ENCODE results near the gene P4HTM. TPM values are rescaled to one million over a fixed set of nuclear protein-coding genes. Genes with fewer than 3 reads are reported as not detected.

Gene P4HTM
- total RNA-seq, 1 donor from 2014 or later: 31.4 TPM

GRCh38 chr3:49023775-49024174, 33.7 kb downstream of the P4HTM start:
- Mint-ChIP-seq H3K4me1 (peaks cover 43% of the 10 kb centered on the region), H3K4me3 (peak overlapping the region; percentile 98), H3K9me3 (no peaks in the 10 kb centered on the region), H3K27me3 (ENCODE audit: low read depth) (peaks cover 7% of the 10 kb centered on the region), H3K27ac (ENCODE audit: unreplicated experiment) (peak overlapping the region; percentile 27), H3K36me3 (ENCODE audit: low read depth) (peaks cover 28% of the 10 kb centered on the region)
- DNase-seq (ENCODE audit: low read depth, low spot score): no peak
- TF ChIP-seq CTCF (conservative IDR thresholded peaks at IDR 0.05): no peak

- Mint-ChIP-seq H3K27ac (ENCODE audit: unreplicated experiment) (no peak overlapping the region), H3K4me1 (peaks cover 46% of the 10 kb centered on the region), H3K9me3 (no peaks in the 10 kb centered on the region), H3K36me3 (ENCODE audit: low read depth) (peaks cover 31% of the 10 kb centered on the region), H3K27me3 (ENCODE audit: low read depth) (peaks cover 10% of the 10 kb centered on the region), H3K4me3 (peak overlapping the region; percentile 98)
- no peak for TF ChIP-seq CTCF (conservative IDR thresholded peaks at IDR 0.05)
- DNase-seq (ENCODE audit: low read depth, low spot score): no peak
These were observed 34.4 kb downstream of the P4HTM start for GRCh38 chr3:49024449-49024848.

GRCh38 chr3:49025005-49025792, 35.2 kb downstream of the P4HTM start:
- Mint-ChIP-seq H3K36me3 (ENCODE audit: low read depth) (peaks cover 32% of the 10 kb centered on the region), H3K9me3 (no peaks in the 10 kb centered on the region), H3K27ac (ENCODE audit: unreplicated experiment) (no peak overlapping the region), H3K4me1 (peaks cover 42% of the 10 kb centered on the region), H3K4me3 (peak overlapping the region; percentile 96), H3K27me3 (ENCODE audit: low read depth) (peaks cover 10% of the 10 kb centered on the region)
- TF ChIP-seq CTCF (conservative IDR thresholded peaks at IDR 0.05): no peak
- no peak for DNase-seq (ENCODE audit: low read depth, low spot score)

DNA sequence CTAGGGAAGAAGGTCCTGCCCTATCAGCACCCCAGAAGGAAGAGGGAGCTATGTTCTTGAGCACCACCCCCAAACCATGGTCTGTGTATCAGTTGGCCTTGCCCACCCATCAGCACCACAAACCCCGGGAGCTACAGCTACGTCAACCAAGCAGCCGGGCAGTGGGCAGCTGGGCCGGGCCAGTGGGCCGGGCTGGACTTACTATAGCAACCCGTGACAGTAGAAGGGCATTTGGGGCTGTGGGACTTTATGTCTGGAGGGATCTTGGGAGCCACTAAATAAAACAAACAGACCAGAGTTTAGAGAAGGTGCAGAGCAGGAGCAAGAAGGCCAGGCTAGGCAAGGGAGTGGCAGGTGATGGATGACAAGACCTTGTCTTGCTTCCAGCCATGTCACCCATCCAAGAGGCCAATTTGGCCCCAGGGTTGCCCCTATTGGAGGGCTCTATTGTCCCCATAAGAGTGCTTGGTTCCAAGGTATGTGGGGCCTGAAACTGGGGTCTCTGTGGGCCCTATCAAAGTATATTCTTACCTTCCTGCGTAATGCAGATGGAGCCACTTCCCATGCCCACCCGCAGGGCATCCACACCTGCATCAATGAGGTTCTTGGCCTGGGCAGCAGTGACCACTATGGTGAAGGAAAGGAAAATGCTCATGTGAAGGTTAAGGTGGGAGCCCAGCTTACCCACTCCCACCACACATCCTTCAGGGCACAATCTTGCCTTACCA, 35.9 kb downstream of the P4HTM start:
- Mint-ChIP-seq H3K4me3 (peak overlapping the region; percentile 96), H3K9me3 (no peaks in the 10 kb centered on the region), H3K27ac (ENCODE audit: unreplicated experiment) (no peak overlapping the region), H3K36me3 (ENCODE audit: low read depth) (peaks cover 32% of the 10 kb centered on the region), H3K4me1 (peaks cover 40% of the 10 kb centered on the region), H3K27me3 (ENCODE audit: low read depth) (peaks cover 10% of the 10 kb centered on the region)
- DNase-seq (ENCODE audit: low read depth, low spot score): no peak
- TF ChIP-seq CTCF (conservative IDR thresholded peaks at IDR 0.05): no peak

DNA sequence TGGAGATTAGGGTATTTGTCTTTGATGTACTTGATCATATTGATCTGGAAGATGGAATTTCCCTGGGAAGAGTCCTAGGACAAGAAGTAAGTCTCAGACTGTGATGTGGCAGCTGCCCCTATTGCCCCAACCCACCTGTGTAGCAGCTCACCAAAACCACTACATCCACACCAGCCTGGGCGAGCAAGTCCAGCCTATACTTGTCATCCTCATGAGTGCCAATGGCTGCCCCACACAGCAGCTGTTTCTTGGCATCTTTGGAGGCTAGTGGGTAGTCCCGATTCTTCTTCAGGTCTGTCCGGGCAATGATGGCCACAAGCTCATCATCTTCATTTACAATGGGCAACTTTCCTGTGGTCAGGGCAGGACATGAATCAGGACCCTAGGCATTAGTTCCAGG, 36.5 kb downstream of the P4HTM start:
- H3K36me3 Mint-ChIP-seq (ENCODE audit: low read depth): peaks cover 29% of the 10 kb centered on the region
- no peak overlapping the region for H3K27ac Mint-ChIP-seq (ENCODE audit: unreplicated experiment)
- no peak for DNase-seq (ENCODE audit: low read depth, low spot score)
- peaks cover 7% of the 10 kb centered on the region for H3K27me3 Mint-ChIP-seq (ENCODE audit: low read depth)
- no peak for TF ChIP-seq CTCF (conservative IDR thresholded peaks at IDR 0.05)
- peaks cover 36% of the 10 kb centered on the region for H3K4me1 Mint-ChIP-seq
- no peaks in the 10 kb centered on the region for H3K9me3 Mint-ChIP-seq
- peak overlapping the region; percentile 96 for H3K4me3 Mint-ChIP-seq
